Keratinocyte (primary cell): ENCODE results near the gene IL1RL2. TPM values are rescaled to one million over a fixed set of nuclear protein-coding genes. Genes with fewer than 3 reads are reported as not detected.

Experiments
- DNase-seq: peaks from one replicate; pipeline ENCODE4 v3.0.0-alpha.2; 2011; ENCODE audit warnings: low read depth, missing footprints, low spot score
- FAIRE-seq: peaks from 2 replicates; lab custom pipeline; 2011; peaks lifted over from hg19 to GRCh38; lab: Jason Lieb, UNC
- H2AFZ ChIP-seq: 2 replicates; pipeline ENCODE4 v1.6.0; 2012; ENCODE audit warnings: low read length, control low read depth, inconsistent platforms; ENCODE audit not compliant: control insufficient read depth
- H3K27ac ChIP-seq: 2 replicates; pipeline ENCODE4 v1.5.1; 2011; ENCODE audit warnings: low read length; ENCODE audit not compliant: control insufficient read depth, insufficient read depth
- H3K27me3 ChIP-seq: 3 replicates; pipeline ENCODE4 v1.6.0; 2011; ENCODE audit warnings: low read length; ENCODE audit not compliant: control insufficient read depth, insufficient read depth; ENCODE audit errors: extremely low read depth
- H3K36me3 ChIP-seq, 2 experiments: 2 replicates in 1 of 2; 3 replicates in 1 of 2; pipeline ENCODE4 v1.5.1; 2011; ENCODE audit warnings: low read length in 2 of 2, mild to moderate bottlenecking in 1 of 2; ENCODE audit not compliant: control insufficient read depth in 2 of 2, insufficient read depth in 2 of 2; ENCODE audit errors: extremely low read depth in 1 of 2
- H3K4me1 ChIP-seq: 3 replicates; pipeline ENCODE4 v1.5.1; 2011; ENCODE audit warnings: low read length; ENCODE audit not compliant: control insufficient read depth, insufficient read depth; ENCODE audit errors: extremely low read depth
- H3K4me2 ChIP-seq: 3 replicates; pipeline ENCODE4 v1.6.0; 2011; ENCODE audit warnings: low read depth, low read length; ENCODE audit not compliant: control insufficient read depth, insufficient read depth; ENCODE audit errors: extremely low read depth
- H3K4me3 ChIP-seq, 3 experiments: fragments of 200-600 bp in 1 of 3; sonication (generic) in 1 of 3; 2 replicates in 2 of 3; 3 replicates in 1 of 3; pipeline ENCODE4 v1.5.1; 2011 to 2016; ENCODE audit warnings: low read length in 3 of 3, mild to moderate bottlenecking in 3 of 3, control low read depth in 2 of 3, inconsistent platforms in 1 of 3, low read depth in 1 of 3, mixed read lengths in 1 of 3, mixed run types in 1 of 3, moderate library complexity in 1 of 3; ENCODE audit not compliant: control insufficient read depth in 2 of 3, insufficient read depth in 2 of 3; ENCODE audit errors: extremely low read depth in 1 of 3
- H3K79me2 ChIP-seq: 2 replicates; pipeline ENCODE4 v1.6.0; 2012; ENCODE audit warnings: low read length; ENCODE audit not compliant: control insufficient read depth, insufficient read depth
- H3K9ac ChIP-seq: 3 replicates; pipeline ENCODE4 v1.6.0; 2011; ENCODE audit warnings: low read length; ENCODE audit not compliant: control insufficient read depth, insufficient read depth; ENCODE audit errors: extremely low read depth
- H3K9me1 ChIP-seq: 3 replicates; pipeline ENCODE4 v1.6.0; 2011; ENCODE audit warnings: low read length; ENCODE audit not compliant: control insufficient read depth, insufficient read depth; ENCODE audit errors: extremely low read depth
- H3K9me3 ChIP-seq: 2 replicates; pipeline ENCODE4 v1.5.1; 2012; ENCODE audit warnings: low read depth, low read length; ENCODE audit not compliant: control insufficient read depth
- H4K20me1 ChIP-seq: 3 replicates; pipeline ENCODE4 v1.6.0; 2011; ENCODE audit warnings: low read length; ENCODE audit not compliant: control insufficient read depth, insufficient read depth; ENCODE audit errors: extremely low read depth
- EZH2 ChIP-seq: IDR thresholded peaks from one replicate; pipeline ENCODE4 v1.6.1; 2012; ENCODE audit warnings: inconsistent platforms, mild to moderate bottlenecking, low read length, moderate library complexity
- dilution Hi-C: fragments of 300-500 bp; cut with MboI; formaldehyde crosslinking; loops from one replicate; pipeline ENCODE4 v1.7.0; 2020; ENCODE audit warnings: low sequenced_read_pairs; ENCODE audit not compliant: extremely low pct_ligation_motif_present
- polyA plus RNA-seq, 5 experiments: library from polyadenylated mRNA; depleted of rRNA in 3 of 5; stranded (reverse) in 3 of 5; stranded (forward) in 1 of 5; unstranded in 1 of 5; fragments of >200 nt; gene quantifications; 1 replicate in 1 of 5; 2 replicates in 3 of 5; 3 replicates in 1 of 5; pipeline versions ENCODE4 v1.2.1 to v1.2.3, GENCODE V29; 2011 to 2012; ENCODE audit warnings: missing spikeins in 2 of 5, low read depth in 1 of 5, low replicate concordance in 1 of 5
- TF ChIP-seq, protein P1 (sequence below), 3 experiments: IDR thresholded peaks in 1 of 3; conservative IDR thresholded peaks in 1 of 3; optimal IDR thresholded peaks in 1 of 3; 2 replicates in 2 of 3; 3 replicates in 1 of 3; pipeline versions ENCODE3 to v1.5.1; 2011; ENCODE audit warnings: low read length in 3 of 3, mild to moderate bottlenecking in 3 of 3, moderate library complexity in 2 of 3, control low read depth in 1 of 3, inconsistent platforms in 1 of 3; ENCODE audit not compliant: insufficient read depth in 2 of 3; ENCODE audit errors: extremely low read depth in 1 of 3

Gene IL1RL2
- polyA plus RNA-seq, 1 donor (not counting 4 experiments of a cell fraction or from before 2014, with no cell fraction given) = 1.5 TPM

GRCh38 chr2:102191501-102191900 is 4.7 kb downstream of the IL1RL2 start:
- H3K4me2 ChIP-seq = no peak overlapping the region
- no peak for DNase-seq

GRCh38 chr2:102193074-102193473 is 6.3 kb downstream of the IL1RL2 start:
- H3K9ac ChIP-seq = peak overlapping the region; percentile 18
- DNase-seq (peak; percentile 26), FAIRE-seq (no peak)
- no peaks in the 10 kb centered on the region for H4K20me1 ChIP-seq
- H3K36me3 ChIP-seq = peaks cover 0 to 4% of the 10 kb centered on the region in 2 experiments
- no peaks in the 10 kb centered on the region for H3K27me3 ChIP-seq
- peak overlapping the region; percentile 56 for H2AFZ ChIP-seq
- H3K9me3 ChIP-seq = no peaks in the 10 kb centered on the region
- no peaks in the 10 kb centered on the region for H3K79me2 ChIP-seq
- no peak for TF ChIP-seq EZH2
- TF ChIP-seq, protein P1, sequence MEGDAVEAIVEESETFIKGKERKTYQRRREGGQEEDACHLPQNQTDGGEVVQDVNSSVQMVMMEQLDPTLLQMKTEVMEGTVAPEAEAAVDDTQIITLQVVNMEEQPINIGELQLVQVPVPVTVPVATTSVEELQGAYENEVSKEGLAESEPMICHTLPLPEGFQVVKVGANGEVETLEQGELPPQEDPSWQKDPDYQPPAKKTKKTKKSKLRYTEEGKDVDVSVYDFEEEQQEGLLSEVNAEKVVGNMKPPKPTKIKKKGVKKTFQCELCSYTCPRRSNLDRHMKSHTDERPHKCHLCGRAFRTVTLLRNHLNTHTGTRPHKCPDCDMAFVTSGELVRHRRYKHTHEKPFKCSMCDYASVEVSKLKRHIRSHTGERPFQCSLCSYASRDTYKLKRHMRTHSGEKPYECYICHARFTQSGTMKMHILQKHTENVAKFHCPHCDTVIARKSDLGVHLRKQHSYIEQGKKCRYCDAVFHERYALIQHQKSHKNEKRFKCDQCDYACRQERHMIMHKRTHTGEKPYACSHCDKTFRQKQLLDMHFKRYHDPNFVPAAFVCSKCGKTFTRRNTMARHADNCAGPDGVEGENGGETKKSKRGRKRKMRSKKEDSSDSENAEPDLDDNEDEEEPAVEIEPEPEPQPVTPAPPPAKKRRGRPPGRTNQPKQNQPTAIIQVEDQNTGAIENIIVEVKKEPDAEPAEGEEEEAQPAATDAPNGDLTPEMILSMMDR (optimal IDR thresholded peaks at IDR 0.05 in 1 of 3, IDR thresholded peaks at IDR 0.05 in 1 of 3, conservative IDR thresholded peaks at IDR 0.05 in 1 of 3; ENCODE audit: extremely low read depth in 1 of 3, insufficient read depth in 2 of 3, low read length in 3 of 3) = no peak
- no peak overlapping the region for H3K4me3 ChIP-seq
- peaks cover 14% of the 10 kb centered on the region for H3K4me1 ChIP-seq
- no peaks in the 10 kb centered on the region for H3K9me1 ChIP-seq
- peak overlapping the region; percentile 73 for H3K4me2 ChIP-seq
- dilution Hi-C loops = no loop called here
- H3K27ac ChIP-seq = peak overlapping the region; percentile 76

More at GRCh38 chr2:102191501-102191900, 4.7 kb downstream of the IL1RL2 start:
- H3K79me2 ChIP-seq = no peaks in the 10 kb centered on the region
- no peak overlapping the region for H3K9ac ChIP-seq
- H3K9me3 ChIP-seq = no peaks in the 10 kb centered on the region
- dilution Hi-C loops = no loop called here
- no peak overlapping the region for H3K27ac ChIP-seq
- H4K20me1 ChIP-seq = no peaks in the 10 kb centered on the region
- TF ChIP-seq EZH2 = no peak
- TF ChIP-seq, protein P1 (optimal IDR thresholded peaks at IDR 0.05 in 1 of 3, IDR thresholded peaks at IDR 0.05 in 1 of 3, conservative IDR thresholded peaks at IDR 0.05 in 1 of 3; ENCODE audit: extremely low read depth in 1 of 3, insufficient read depth in 2 of 3, low read length in 3 of 3) = no peak
- H3K4me3 ChIP-seq = no peak overlapping the region
- no peaks in the 10 kb centered on the region for H3K9me1 ChIP-seq
- H3K36me3 ChIP-seq = no peaks in the 10 kb centered on the region
- no peak overlapping the region for H2AFZ ChIP-seq
- H3K4me1 ChIP-seq = peaks cover 26% of the 10 kb centered on the region
- no peak for FAIRE-seq
- H3K27me3 ChIP-seq = no peaks in the 10 kb centered on the region
